Thyroid gland (tissue), 4 donors: ENCODE measurements around the gene ZNF618. TPM values are rescaled to one million over a fixed set of nuclear protein-coding genes. Genes with fewer than 3 reads are reported as not detected.
A peak's percentile ranks its signal among the peaks of the same experiment; 100 is the strongest.

ENCODE experiments used
- DNase-seq, 2 donors: peaks; one replicate each; pipeline ENCODE4 v3.0.0-alpha.2; 2019
- H3K27ac ChIP-seq, 3 donors: fragments of 200-600 bp; sonication (generic); 1 replicate in 2 of 3; 2 replicates in 1 of 3; pipeline ENCODE4 v1.5.1; 2016 to 2019; ENCODE audit warnings: mild to moderate bottlenecking in 1 of 3, moderate library complexity in 1 of 3
- H3K27me3 ChIP-seq: fragments of 200-600 bp; sonication (generic); one replicate; pipeline ENCODE4 v1.5.1; 2019
- H3K36me3 ChIP-seq, 2 donors: fragments of 200-600 bp; sonication (generic); one replicate each; pipeline ENCODE4 v1.5.1; 2016 to 2019
- H3K4me1 ChIP-seq, 2 donors: fragments of 200-600 bp; sonication (generic); one replicate each; pipeline ENCODE4 v1.5.1; 2017 to 2019
- H3K4me3 ChIP-seq, 3 donors: fragments of 200-600 bp; sonication (generic); replicated peaks in 1 of 3; 1 replicate in 2 of 3; 2 replicates in 1 of 3; pipeline ENCODE4 v1.5.1; 2016; ENCODE audit warnings: mild to moderate bottlenecking in 1 of 3
- H3K9me3 ChIP-seq: fragments of 200-600 bp; sonication (generic); one replicate; pipeline ENCODE4 v1.5.1; 2017
- POLR2A ChIP-seq, 2 donors: fragments of 450-650 bp; IDR thresholded peaks; one replicate each; pipeline ENCODE4 v1.6.1; 2017; ENCODE audit warnings: antibody characterized with exemption in 2 of 2, mild to moderate bottlenecking in 2 of 2, moderate library complexity in 1 of 2
- WGBS, 2 donors: methylation state at CpG; one replicate each; pipeline ENCODE4 v1.1.5; 2017; 5-methylcytosine and 5-hydroxymethylcytosine counted together
- intact Hi-C: fragments of 100-400 bp; cut with DNase I; formaldehyde crosslinking; loops from one replicate; pipeline ENCODE4 v1.15.1; 2023
- total RNA-seq, 4 donors: library from RNA; depleted of rRNA; stranded (reverse); fragments of >200 nt; gene quantifications; one replicate each; pipeline ENCODE4 v1.2.3, GENCODE V29; 2016
- TF ChIP-seq, protein P1 (sequence below), 6 experiments: fragments of 200-600 bp in 3 of 6; fragments of 450-650 bp in 3 of 6; sonication (generic) in 3 of 6; IDR thresholded peaks; one replicate each; pipeline ENCODE4 v1.5.1; 2016 to 2019; ENCODE audit warnings: antibody characterized with exemption in 6 of 6, mild to moderate bottlenecking in 2 of 6, inconsistent platforms in 1 of 6, moderate library complexity in 1 of 6

The ZNF618 gene
- total RNA-seq, 4 donors from 2014 or later: 9.9 to 17.5 (median 15.5) TPM

DNA sequence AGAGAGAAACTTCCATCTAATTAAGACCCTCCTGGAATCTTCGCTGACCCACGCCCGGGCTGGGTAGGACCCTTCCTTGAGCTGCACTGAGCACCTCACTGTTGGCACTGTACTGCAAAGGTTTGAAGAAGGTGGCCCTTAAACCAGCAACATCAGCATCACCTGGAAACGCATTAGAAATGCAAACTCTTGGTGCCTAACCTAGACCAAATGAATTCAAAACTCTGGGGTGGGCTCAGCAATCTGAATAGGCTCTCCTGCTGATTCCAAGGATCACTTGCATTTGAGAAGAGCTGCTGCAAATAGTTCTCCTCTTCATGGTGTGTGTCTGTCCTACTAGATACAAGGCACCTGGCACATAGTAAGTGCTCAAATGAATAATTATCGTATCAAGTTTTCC, 2.7 kb upstream of the ZNF618 start:
- H3K27me3 ChIP-seq: no peaks in the 10 kb centered on the region
- TF ChIP-seq POLR2A (IDR thresholded peaks at IDR 0.05): no peak
- TF ChIP-seq, protein P1, sequence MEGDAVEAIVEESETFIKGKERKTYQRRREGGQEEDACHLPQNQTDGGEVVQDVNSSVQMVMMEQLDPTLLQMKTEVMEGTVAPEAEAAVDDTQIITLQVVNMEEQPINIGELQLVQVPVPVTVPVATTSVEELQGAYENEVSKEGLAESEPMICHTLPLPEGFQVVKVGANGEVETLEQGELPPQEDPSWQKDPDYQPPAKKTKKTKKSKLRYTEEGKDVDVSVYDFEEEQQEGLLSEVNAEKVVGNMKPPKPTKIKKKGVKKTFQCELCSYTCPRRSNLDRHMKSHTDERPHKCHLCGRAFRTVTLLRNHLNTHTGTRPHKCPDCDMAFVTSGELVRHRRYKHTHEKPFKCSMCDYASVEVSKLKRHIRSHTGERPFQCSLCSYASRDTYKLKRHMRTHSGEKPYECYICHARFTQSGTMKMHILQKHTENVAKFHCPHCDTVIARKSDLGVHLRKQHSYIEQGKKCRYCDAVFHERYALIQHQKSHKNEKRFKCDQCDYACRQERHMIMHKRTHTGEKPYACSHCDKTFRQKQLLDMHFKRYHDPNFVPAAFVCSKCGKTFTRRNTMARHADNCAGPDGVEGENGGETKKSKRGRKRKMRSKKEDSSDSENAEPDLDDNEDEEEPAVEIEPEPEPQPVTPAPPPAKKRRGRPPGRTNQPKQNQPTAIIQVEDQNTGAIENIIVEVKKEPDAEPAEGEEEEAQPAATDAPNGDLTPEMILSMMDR (IDR thresholded peaks at IDR 0.05): no peak
- H3K4me3 ChIP-seq: no peak overlapping the region
- DNase-seq: no peak
- no peaks in the 10 kb centered on the region for H3K9me3 ChIP-seq
- 89 to 91% methylated on average over 5 of the region's 5 CpGs for WGBS, 2 donors
- H3K36me3 ChIP-seq: no peaks in the 10 kb centered on the region
- H3K27ac ChIP-seq: no peak overlapping the region
- peaks cover 9 to 10% of the 10 kb centered on the region in 2 donors for H3K4me1 ChIP-seq
- intact Hi-C loops: loop anchor here (10.0 kb wide), 1 partner anchor 121 kb away; no protein-coding TSS in a partner anchor

DNA sequence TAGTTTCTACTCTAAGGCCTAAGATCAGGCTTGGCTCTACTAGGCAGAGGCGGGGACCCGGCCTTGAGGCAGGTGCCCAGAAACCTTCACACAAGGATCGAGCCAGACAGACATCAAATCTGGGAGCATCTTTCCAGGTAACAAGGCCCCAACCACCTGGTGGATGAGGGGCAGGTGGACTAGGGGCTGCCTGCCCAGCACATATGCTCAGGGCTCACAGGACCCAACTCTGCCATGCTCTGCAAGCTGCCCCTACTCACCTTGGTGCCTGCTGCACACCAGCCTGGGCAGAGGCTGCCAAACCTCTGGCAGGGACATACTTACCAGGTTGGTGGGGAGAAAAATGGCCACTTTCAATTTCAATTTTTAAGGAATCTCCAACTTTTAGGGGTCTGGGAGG, 2.2 kb upstream of the ZNF618 start:
- H3K27me3 ChIP-seq: no peaks in the 10 kb centered on the region
- no peaks in the 10 kb centered on the region for H3K36me3 ChIP-seq
- TF ChIP-seq POLR2A (IDR thresholded peaks at IDR 0.05): no peak
- TF ChIP-seq, protein P1 (IDR thresholded peaks at IDR 0.05): no peak
- no peak for DNase-seq
- intact Hi-C loops: loop anchor here (10.0 kb wide), 1 partner anchor 121 kb away; no protein-coding TSS in a partner anchor
- H3K4me3 ChIP-seq: no peak overlapping the region
- peaks cover 13 to 15% of the 10 kb centered on the region in 2 donors for H3K4me1 ChIP-seq
- H3K9me3 ChIP-seq: no peaks in the 10 kb centered on the region
- no peak overlapping the region for H3K27ac ChIP-seq
- WGBS, 2 donors: 83 to 97% methylated on average over 1 to 3 of the region's 3 CpGs

DNA sequence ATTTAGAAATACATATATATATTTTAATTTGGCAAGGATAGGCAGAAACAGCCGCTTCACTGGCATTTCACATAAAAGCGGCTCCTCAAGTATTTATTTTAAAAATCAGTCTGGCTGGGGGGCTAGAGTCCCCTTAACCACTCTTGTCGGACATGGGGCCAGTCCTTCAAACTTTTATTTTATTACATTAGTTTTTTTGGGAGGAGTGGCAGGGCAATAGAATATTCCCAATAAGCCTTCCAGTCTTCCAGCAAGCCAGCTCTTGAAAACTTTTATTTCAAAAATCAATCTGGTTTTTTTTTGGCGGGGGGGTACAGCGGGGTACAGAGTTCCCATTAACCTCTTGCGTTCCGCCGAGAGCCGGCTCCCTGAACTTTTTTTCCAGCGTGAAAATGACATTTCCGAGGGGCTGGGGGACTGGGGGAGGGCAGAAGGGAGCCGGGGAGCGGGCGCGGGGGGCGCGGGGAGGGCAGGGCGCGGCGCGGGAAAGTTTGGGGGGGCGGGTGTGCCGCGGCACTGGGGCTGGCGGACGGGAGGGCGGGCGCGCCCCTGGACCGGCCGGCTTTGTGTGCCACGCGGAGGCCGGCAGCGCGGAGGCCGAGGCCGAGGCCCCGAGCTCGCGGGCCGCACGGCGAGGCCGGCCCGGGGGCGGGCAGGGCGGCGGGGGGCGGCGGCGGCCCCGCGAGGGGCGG, 504 bp upstream of the ZNF618 start:
- Histone ChIP-seq H3K9me3 (no peaks in the 10 kb centered on the region), H3K4me1 (peaks cover 23 to 26% of the 10 kb centered on the region in 2 donors), H3K27ac (peak overlapping the region in 2 of 3 donors; percentile 27 to 40), H3K27me3 (no peaks in the 10 kb centered on the region), H3K36me3 (no peaks in the 10 kb centered on the region), H3K4me3 (peak overlapping the region in 2 of 3 donors; percentile 8 to 38)
- WGBS, 2 donors: 17 to 19% methylated on average over 11 of the region's 55 CpGs
- TF ChIP-seq, protein P1 (IDR thresholded peaks at IDR 0.05): no peak
- TF ChIP-seq POLR2A (IDR thresholded peaks at IDR 0.05): no peak
- intact Hi-C loops: loop anchor here (10.0 kb wide), 1 partner anchor 119 kb away; no protein-coding TSS in a partner anchor
- DNase-seq: no peak

DNA sequence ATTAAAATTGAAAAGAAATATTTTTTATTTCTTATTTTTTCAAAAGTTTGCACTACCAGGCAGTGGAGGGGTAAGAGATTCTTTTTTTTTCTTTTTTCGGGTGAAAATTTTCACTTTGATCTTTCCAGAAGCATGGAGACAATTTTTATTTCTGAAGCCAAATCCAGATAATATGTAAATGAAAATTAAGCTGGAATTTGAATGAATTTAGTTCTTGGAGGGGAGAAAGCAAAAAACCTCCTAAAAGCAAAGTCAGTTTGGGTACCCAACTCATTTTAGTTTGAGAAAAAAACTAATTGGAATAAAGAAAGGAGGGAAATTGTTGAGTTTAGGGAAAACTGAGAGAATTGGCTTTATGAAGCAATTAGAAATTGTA, 872 bp downstream of the ZNF618 start:
- peaks cover 28 to 29% of the 10 kb centered on the region in 2 donors for H3K4me1 ChIP-seq
- DNase-seq: no peak
- peak overlapping the region in 2 of 3 donors; percentile 90 for H3K27ac ChIP-seq
- 0 to 1% methylated on average over 1 of the region's 1 CpG for WGBS, 2 donors
- no peaks in the 10 kb centered on the region for H3K36me3 ChIP-seq
- intact Hi-C loops: loop anchor here (10.0 kb wide), 1 partner anchor 118 kb away; no protein-coding TSS in a partner anchor
- H3K4me3 ChIP-seq: peak overlapping the region in 2 of 3 donors; percentile 95 to 99
- TF ChIP-seq, protein P1 (IDR thresholded peaks at IDR 0.05): peak in 2 of 6 experiments; percentile 2 to 29
- TF ChIP-seq POLR2A (IDR thresholded peaks at IDR 0.05): no peak
- no peaks in the 10 kb centered on the region for H3K9me3 ChIP-seq
- no peaks in the 10 kb centered on the region for H3K27me3 ChIP-seq

DNA sequence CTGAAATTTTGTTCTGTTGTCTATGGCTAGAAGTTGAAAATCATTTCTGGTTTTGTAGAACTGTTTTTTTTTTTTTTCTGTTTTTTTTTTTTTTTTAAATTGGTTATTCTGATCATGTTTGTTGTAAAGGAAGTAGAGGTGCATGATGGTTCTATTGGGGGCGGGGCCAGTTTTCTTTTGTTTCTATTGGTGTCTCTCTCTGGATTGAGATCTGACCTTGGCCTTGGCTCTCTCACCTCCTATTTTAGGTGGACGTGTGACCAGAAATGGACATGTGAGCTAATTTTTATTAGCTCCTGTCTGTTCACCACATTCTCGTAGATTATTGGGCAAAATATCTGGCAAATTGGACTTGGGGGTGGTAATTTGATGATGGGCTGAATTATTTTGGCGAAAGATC, 3.2 kb downstream of the ZNF618 start:
- Histone ChIP-seq H3K27ac (peak overlapping the region in 1 of 3 donors; percentile 25), H3K27me3 (no peaks in the 10 kb centered on the region), H3K4me1 (peaks cover 29 to 38% of the 10 kb centered on the region in 2 donors), H3K9me3 (no peaks in the 10 kb centered on the region), H3K36me3 (no peaks in the 10 kb centered on the region), H3K4me3 (no peak overlapping the region)
- DNase-seq: peak in 1 of 2 donors; percentile 33
- intact Hi-C loops: loop anchor here (10.0 kb wide), 1 partner anchor 115 kb away; no protein-coding TSS in a partner anchor
- TF ChIP-seq, protein P1 (IDR thresholded peaks at IDR 0.05): no peak
- TF ChIP-seq POLR2A (IDR thresholded peaks at IDR 0.05): no peak
- 80 to 89% methylated on average over 4 of the region's 4 CpGs for WGBS, 2 donors
